Left renal cortex interstitium (tissue), 4 donors: ENCODE data around the gene ISCA2. TPM values are rescaled to one million over a fixed set of nuclear protein-coding genes. Genes with fewer than 3 reads are reported as not detected.

Experiments
- polyA plus RNA-seq, 4 donors: library from polyadenylated mRNA; unstranded; fragments of 120-200 nt; gene quantifications; one replicate each; pipeline ENCODE4 v1.2.1, GENCODE V29; 2013; ENCODE audit not compliant: insufficient read length in 4 of 4

ISCA2 gene
- polyA plus RNA-seq, 4 donors: 36.1 to 43.5 (median 42.7) TPM

Other genes with a start within 250 kb of the ISCA2 start
- gene ABCD4, start 190.8 kb upstream of the ISCA2 start, polyA plus RNA-seq: 100 to 1,000 TPM in 2 of 4 donors, 10 to 100 TPM in 2; 74.6 to 156 (median 116) TPM
- not detected for gene VRTN, start 145.3 kb upstream of the ISCA2 start, polyA plus RNA-seq
- gene SYNDIG1L, start 67.6 kb upstream of the ISCA2 start, polyA plus RNA-seq: under 1 TPM; 0.21 to 0.29 (median 0.26) TPM
- 100 to 1,000 TPM; 302 to 330 (median 316) TPM for gene NPC2, start 460 bp upstream of the ISCA2 start, polyA plus RNA-seq
- 1 to 10 TPM; 2.6 to 4.9 (median 3.4) TPM for gene LTBP2, start 118.5 kb downstream of the ISCA2 start, polyA plus RNA-seq
- gene AREL1, start 219.3 kb downstream of the ISCA2 start, polyA plus RNA-seq: 10 to 100 TPM; 33.5 to 38.0 (median 35.0) TPM
- 10 to 100 TPM; 51.2 to 69.7 (median 58.6) TPM for gene FCF1, start 219.4 kb downstream of the ISCA2 start, polyA plus RNA-seq